H9 (cell line): ENCODE measurements around the gene RTN4R. TPM values are rescaled to one million over a fixed set of nuclear protein-coding genes. Genes with fewer than 3 reads are reported as not detected.
A peak's percentile ranks its signal among the peaks of the same experiment; 100 is the strongest.

ENCODE experiments used
- DNase-seq: peaks from one replicate; pipeline ENCODE4 v3.0.0-alpha.2; 2017
- H2AFZ ChIP-seq: one replicate; pipeline ENCODE4 v1.6.1; 2013; ENCODE audit warnings: mild to moderate bottlenecking, low read length, control low read depth, moderate library complexity
- H2AK5ac ChIP-seq: 2 replicates; pipeline ENCODE4 v1.6.1; 2013; ENCODE audit warnings: low read length, control low read depth, mixed read lengths; ENCODE audit not compliant: insufficient read length
- H2BK120ac ChIP-seq: one replicate; pipeline ENCODE4 v1.6.1; 2013; ENCODE audit warnings: low read depth, mild to moderate bottlenecking, low read length, control low read depth, inconsistent platforms; ENCODE audit not compliant: poor library complexity, severe bottlenecking
- H2BK12ac ChIP-seq: 2 replicates; pipeline ENCODE4 v1.6.1; 2013; ENCODE audit warnings: low read length, control low read depth, mixed read lengths, low read depth; ENCODE audit not compliant: insufficient read length
- H2BK15ac ChIP-seq: 2 replicates; pipeline ENCODE4 v1.6.1; 2013; ENCODE audit warnings: low read depth, low read length, control low read depth
- H2BK20ac ChIP-seq: one replicate; pipeline ENCODE4 v1.6.1; 2013; ENCODE audit warnings: low read depth, mild to moderate bottlenecking, low read length, control low read depth, inconsistent platforms; ENCODE audit not compliant: poor library complexity, severe bottlenecking
- H2BK5ac ChIP-seq: 2 replicates; pipeline ENCODE4 v1.6.1; 2013; ENCODE audit warnings: low read length, control low read depth, mixed read lengths; ENCODE audit not compliant: insufficient read length
- H3K14ac ChIP-seq: 2 replicates; pipeline ENCODE4 v1.6.1; 2013; ENCODE audit warnings: low read length, control low read depth; ENCODE audit not compliant: insufficient read depth
- H3K18ac ChIP-seq: 2 replicates; pipeline ENCODE4 v1.6.1; 2013; ENCODE audit warnings: low read depth, mild to moderate bottlenecking, mixed read lengths, low read length, control low read depth; ENCODE audit not compliant: insufficient read length
- H3K23ac ChIP-seq: 2 replicates; pipeline ENCODE4 v1.6.1; 2013; ENCODE audit warnings: low read length, control low read depth, mixed read lengths, low read depth; ENCODE audit not compliant: insufficient read length
- H3K23me2 ChIP-seq: 2 replicates; pipeline ENCODE4 v1.6.1; 2013; ENCODE audit warnings: low read depth, mild to moderate bottlenecking, mixed read lengths, low read length, control low read depth; ENCODE audit not compliant: insufficient read length, poor library complexity, severe bottlenecking
- H3K27ac ChIP-seq: 2 replicates; pipeline ENCODE4 v1.5.1; 2013; ENCODE audit warnings: low read length, control low read depth, mixed read lengths, low read depth; ENCODE audit not compliant: insufficient read length
- H3K27me3 ChIP-seq: 2 replicates; pipeline ENCODE4 v1.6.1; 2013; ENCODE audit warnings: low read length, control low read depth, inconsistent platforms; ENCODE audit not compliant: insufficient read depth
- H3K4ac ChIP-seq: 2 replicates; pipeline ENCODE4 v1.6.1; 2013; ENCODE audit warnings: low read depth, mild to moderate bottlenecking, control low read depth, inconsistent platforms, low read length, moderate library complexity
- H3K4me1 ChIP-seq: 2 replicates; pipeline ENCODE4 v1.6.1; 2013; ENCODE audit warnings: low read length, control low read depth, inconsistent platforms; ENCODE audit not compliant: insufficient read depth
- H3K4me2 ChIP-seq: 2 replicates; pipeline ENCODE4 v1.6.1; 2013; ENCODE audit warnings: low read length, control low read depth, mixed read lengths; ENCODE audit not compliant: insufficient read length, insufficient read depth
- H3K56ac ChIP-seq: 2 replicates; pipeline ENCODE4 v1.6.1; 2013; ENCODE audit warnings: low read depth, mild to moderate bottlenecking, mixed read lengths, low read length, control low read depth; ENCODE audit not compliant: insufficient read length
- H3K79me1 ChIP-seq: 2 replicates; pipeline ENCODE4 v1.6.1; 2013; ENCODE audit warnings: low read depth, mild to moderate bottlenecking, moderate library complexity, low read length, control low read depth, inconsistent platforms; ENCODE audit not compliant: insufficient read depth, poor library complexity, severe bottlenecking
- H3K79me2 ChIP-seq: 2 replicates; pipeline ENCODE4 v1.6.1; 2013; ENCODE audit warnings: low read length, control low read depth, inconsistent platforms; ENCODE audit not compliant: insufficient read depth
- H3K9ac ChIP-seq: 2 replicates; pipeline ENCODE4 v1.6.1; 2013; ENCODE audit warnings: low read length, control low read depth, mixed read lengths; ENCODE audit not compliant: insufficient read length; ENCODE audit errors: extremely low read depth
- H3K9me3 ChIP-seq: one replicate; pipeline ENCODE4 v1.6.1; 2013; ENCODE audit warnings: low read depth, low read length, inconsistent platforms; ENCODE audit not compliant: control insufficient read depth
- H3T11ph ChIP-seq: one replicate; pipeline ENCODE4 v1.6.1; 2013; ENCODE audit warnings: mild to moderate bottlenecking, low read length, control low read depth, inconsistent platforms
- H4K20me1 ChIP-seq: one replicate; pipeline ENCODE4 v1.6.1; 2013; ENCODE audit not compliant: control insufficient read depth, insufficient read length, insufficient read depth
- H4K5ac ChIP-seq: 2 replicates; pipeline ENCODE4 v1.6.1; 2013; ENCODE audit warnings: low read depth, mild to moderate bottlenecking, mixed read lengths, low read length, control low read depth; ENCODE audit not compliant: insufficient read length
- H4K8ac ChIP-seq: replicated peaks from 2 replicates; pipeline ENCODE4 v1.6.1; 2013; ENCODE audit warnings: low read length, control low read depth, mixed read lengths, low read depth; ENCODE audit not compliant: insufficient read length
- H4K91ac ChIP-seq: 2 replicates; pipeline ENCODE4 v1.6.1; 2013; ENCODE audit warnings: low read depth, mild to moderate bottlenecking, moderate library complexity, mixed read lengths, low read length, control low read depth; ENCODE audit not compliant: insufficient read length
- H3K27ac Mint-ChIP-seq, 3 experiments: 2 replicates in 2 of 3; 3 replicates in 1 of 3; pipeline ENCODE4 v1.8.0; 2020 to 2021; ENCODE audit warnings: mixed read lengths in 3 of 3, mild to moderate bottlenecking in 1 of 3, moderate library complexity in 1 of 3
- H3K27me3 Mint-ChIP-seq: 2 replicates; pipeline ENCODE4 v1.8.0; 2021; ENCODE audit warnings: low read depth, mild to moderate bottlenecking, moderate library complexity, mixed read lengths
- H3K36me3 Mint-ChIP-seq, 3 experiments: 2 replicates in 2 of 3; 3 replicates in 1 of 3; pipeline ENCODE4 v1.8.0; 2020 to 2021; ENCODE audit warnings: low read depth in 3 of 3, mixed read lengths in 3 of 3; ENCODE audit not compliant: insufficient read depth in 1 of 3
- H3K4me1 Mint-ChIP-seq, 2 experiments: 2 replicates each; pipeline ENCODE4 v1.8.0; 2020; ENCODE audit warnings: mixed read lengths in 2 of 2
- H3K4me3 Mint-ChIP-seq, 2 experiments: 2 replicates in 1 of 2; 3 replicates in 1 of 2; pipeline ENCODE4 v1.8.0; 2020 to 2021; ENCODE audit warnings: mild to moderate bottlenecking in 2 of 2, mixed read lengths in 2 of 2, moderate library complexity in 1 of 2
- H3K9me3 Mint-ChIP-seq, 2 experiments: 2 replicates in 1 of 2; 3 replicates in 1 of 2; pipeline ENCODE4 v1.8.0; 2020; ENCODE audit warnings: mild to moderate bottlenecking in 2 of 2, mixed read lengths in 2 of 2, moderate library complexity in 1 of 2
- WGBS: extraction: QIAGEN DNeasy Blood & Tissue Kit; methylation state at CpG from one replicate; pipeline ENCODE4 v1.1.7; 2013; ENCODE audit warnings: missing lambda C conversion rate, low lambda C conversion rate, mixed read lengths; ENCODE audit not compliant: insufficient read length; ENCODE audit errors: extremely low coverage; 5-methylcytosine and 5-hydroxymethylcytosine counted together
- total RNA-seq: library from RNA; stranded (reverse); gene quantifications from 2 replicates; pipeline ENCODE4 v1.2.1, GENCODE V29; 2021
- TF ChIP-seq, protein P1 (sequence below): fragments of 200-600 bp; sonication (generic); conservative IDR thresholded peaks from 3 replicates; pipeline ENCODE4 v1.8.0; 2021; ENCODE audit warnings: antibody characterized with exemption, mild to moderate bottlenecking

The RTN4R gene
- total RNA-seq, 1 experiment from 2014 or later: 19.0 TPM

DNA sequence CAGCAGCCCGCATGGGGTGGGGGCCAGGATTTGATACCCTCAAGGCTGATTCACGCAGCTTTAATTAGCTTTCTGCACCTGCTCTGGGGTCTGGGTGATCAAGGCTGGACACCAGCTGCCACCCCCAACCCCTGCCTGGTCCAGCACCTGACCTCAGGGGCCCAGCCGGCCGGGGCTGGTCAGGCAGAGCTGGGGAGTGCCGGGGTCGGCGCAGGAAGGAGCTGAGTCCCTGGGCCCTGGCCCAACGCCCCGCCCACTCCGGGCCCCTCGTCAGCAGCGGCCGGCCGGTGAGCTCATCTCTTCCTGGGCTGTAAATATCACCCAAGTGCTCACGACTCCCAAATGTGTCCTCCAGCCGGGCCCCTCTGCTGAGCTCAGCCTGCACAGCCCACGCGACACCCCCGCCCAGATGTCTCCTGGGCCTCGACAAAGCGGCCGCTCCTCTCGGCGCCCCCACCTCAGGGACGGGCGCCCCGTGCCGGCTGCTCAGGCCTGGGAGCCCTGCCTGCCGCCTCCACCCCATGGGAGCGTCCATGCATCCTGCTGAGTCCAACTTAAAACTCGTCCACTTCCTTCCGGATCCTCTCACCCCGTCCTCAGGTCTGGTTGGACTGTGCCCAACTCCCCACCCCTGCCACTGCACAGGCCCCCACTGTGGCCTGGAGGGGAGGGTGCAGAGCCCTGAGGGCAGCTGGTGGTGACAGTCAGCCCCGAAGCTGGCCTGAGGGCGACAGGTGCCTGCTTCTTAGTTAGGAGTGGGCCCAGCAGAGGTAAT lies 29.0 kb downstream of the RTN4R start:
- no peaks in the 10 kb centered on the region for H3K9me3 ChIP-seq
- peaks cover 3 to 8% (median 3%) of the 10 kb centered on the region in 3 experiments; a peak in 4 of 7 replicates for H3K36me3 Mint-ChIP-seq
- no peak overlapping the region for H3K27ac ChIP-seq
- H3K27me3 Mint-ChIP-seq: no peaks in the 10 kb centered on the region
- no peak overlapping the region for H3T11ph ChIP-seq
- DNase-seq: no peak
- H4K91ac ChIP-seq: no peak overlapping the region
- no peak overlapping the region; the same call in 1 of the 2 replicates for H3K14ac ChIP-seq
- no peak overlapping the region for H2BK12ac ChIP-seq
- no peaks in the 10 kb centered on the region for H3K9me3 Mint-ChIP-seq
- no peak overlapping the region for H2BK15ac ChIP-seq
- H3K27ac Mint-ChIP-seq: peak overlapping the region in 1 of 3 experiments; percentile 44; a peak in 1 of 7 replicates
- H3K79me2 ChIP-seq: no peaks in the 10 kb centered on the region
- H3K56ac ChIP-seq: no peak overlapping the region
- H2AK5ac ChIP-seq: no peak overlapping the region
- H3K9ac ChIP-seq: no peak overlapping the region
- H3K27me3 ChIP-seq: no peaks in the 10 kb centered on the region
- H3K4me3 Mint-ChIP-seq: no peak overlapping the region
- TF ChIP-seq, protein P1, sequence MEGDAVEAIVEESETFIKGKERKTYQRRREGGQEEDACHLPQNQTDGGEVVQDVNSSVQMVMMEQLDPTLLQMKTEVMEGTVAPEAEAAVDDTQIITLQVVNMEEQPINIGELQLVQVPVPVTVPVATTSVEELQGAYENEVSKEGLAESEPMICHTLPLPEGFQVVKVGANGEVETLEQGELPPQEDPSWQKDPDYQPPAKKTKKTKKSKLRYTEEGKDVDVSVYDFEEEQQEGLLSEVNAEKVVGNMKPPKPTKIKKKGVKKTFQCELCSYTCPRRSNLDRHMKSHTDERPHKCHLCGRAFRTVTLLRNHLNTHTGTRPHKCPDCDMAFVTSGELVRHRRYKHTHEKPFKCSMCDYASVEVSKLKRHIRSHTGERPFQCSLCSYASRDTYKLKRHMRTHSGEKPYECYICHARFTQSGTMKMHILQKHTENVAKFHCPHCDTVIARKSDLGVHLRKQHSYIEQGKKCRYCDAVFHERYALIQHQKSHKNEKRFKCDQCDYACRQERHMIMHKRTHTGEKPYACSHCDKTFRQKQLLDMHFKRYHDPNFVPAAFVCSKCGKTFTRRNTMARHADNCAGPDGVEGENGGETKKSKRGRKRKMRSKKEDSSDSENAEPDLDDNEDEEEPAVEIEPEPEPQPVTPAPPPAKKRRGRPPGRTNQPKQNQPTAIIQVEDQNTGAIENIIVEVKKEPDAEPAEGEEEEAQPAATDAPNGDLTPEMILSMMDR: peak; percentile 13; the same call in 1 of the 3 replicates
- H3K4me2 ChIP-seq: no peak overlapping the region
- no peak overlapping the region for H3K18ac ChIP-seq
- H4K20me1 ChIP-seq: peaks cover 3% of the 10 kb centered on the region
- WGBS: no CpG with 5 or more reads among the region's 35 CpGs
- H2BK20ac ChIP-seq: no peak overlapping the region
- H3K79me1 ChIP-seq: no peaks in the 10 kb centered on the region
- H4K8ac ChIP-seq: no peak overlapping the region
- H3K4me1 Mint-ChIP-seq: peaks cover 7 to 18% of the 10 kb centered on the region in 2 experiments
- no peak overlapping the region for H2AFZ ChIP-seq
- no peaks in the 10 kb centered on the region for H3K23me2 ChIP-seq
- peaks cover 4% of the 10 kb centered on the region; the same call in 1 of the 2 replicates for H3K4me1 ChIP-seq
- no peak overlapping the region for H2BK120ac ChIP-seq
- H2BK5ac ChIP-seq: no peak overlapping the region
- no peak overlapping the region for H4K5ac ChIP-seq
- no peak overlapping the region for H3K4ac ChIP-seq
- no peak overlapping the region for H3K23ac ChIP-seq
